Activated CD8-positive, alpha-beta T cell treated with anti-CD3 and anti-CD28 coated beads, Interleukin-2, amount 10 ng/mL, durations not matched to agents 7 days and 5 days (primary cell): Measurements from ENCODE around the gene FMN2. TPM values are rescaled to one million over a fixed set of nuclear protein-coding genes. Genes with fewer than 3 reads are reported as not detected.

Experiments
- ATAC-seq: fragments of 150-1000 bp; cut with Tn5 transposase; one replicate; pipeline ENCODE4 v1.10.0; 2021; ENCODE audit warnings: moderate library complexity
- CTCF ChIA-PET: fragments of 350-600 bp; sonication (Branson Sonifier 250); formaldehyde crosslinking; loops from one replicate; lab custom pipeline; 2021; ENCODE audit warnings: antibody characterized with exemption; lab: Charles Lee
- POLR2A ChIA-PET: fragments of 350-600 bp; sonication (Branson Sonifier 250); formaldehyde crosslinking; loops from one replicate; lab custom pipeline; 2021; ENCODE audit warnings: antibody characterized with exemption; lab: Charles Lee
- DNase-seq: peaks from one replicate; pipeline ENCODE4 v3.0.0-alpha.2; 2020
- H3K27ac Mint-ChIP-seq: one replicate; pipeline ENCODE4 v1.8.0; 2021; ENCODE audit warnings: mild to moderate bottlenecking, mixed read lengths
- H3K27me3 Mint-ChIP-seq: one replicate; pipeline ENCODE4 v1.8.0; 2021; ENCODE audit warnings: low read depth, mixed read lengths
- H3K36me3 Mint-ChIP-seq: one replicate; pipeline ENCODE4 v1.8.0; 2021; ENCODE audit warnings: low read depth, mixed read lengths
- H3K4me1 Mint-ChIP-seq: one replicate; pipeline ENCODE4 v1.8.0; 2021; ENCODE audit warnings: low read depth, mixed read lengths
- H3K4me3 Mint-ChIP-seq: one replicate; pipeline ENCODE4 v1.8.0; 2021; ENCODE audit warnings: mild to moderate bottlenecking, mixed read lengths
- H3K9me3 Mint-ChIP-seq: one replicate; pipeline ENCODE4 v1.8.0; 2022; ENCODE audit warnings: mixed read lengths; ENCODE audit not compliant: insufficient read depth
- total RNA-seq, 2 experiments: library from RNA; stranded (reverse); gene quantifications; one replicate each; pipeline ENCODE4 v1.2.3, GENCODE V29; 2021

The FMN2 gene
- total RNA-seq, 2 experiments from 2014 or later = not detected

DNA sequence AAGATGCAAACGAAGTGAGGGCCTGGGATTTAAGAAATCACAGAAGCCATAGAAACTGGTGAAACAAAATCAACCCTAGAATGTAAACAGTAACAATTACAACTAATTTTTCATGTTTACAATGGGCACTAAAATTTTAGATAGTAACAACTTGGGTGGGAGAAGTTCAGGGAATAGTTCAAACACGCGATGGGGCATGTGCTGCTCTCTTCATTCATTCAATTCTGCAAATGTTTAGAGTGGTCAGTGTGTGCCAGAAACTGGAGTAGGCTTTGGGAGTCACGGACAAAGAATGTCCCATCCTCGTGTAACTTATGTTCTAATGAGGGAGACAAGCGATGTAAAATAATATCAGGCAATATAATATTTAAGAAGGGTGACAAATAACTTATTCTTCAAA is 386.9 kb downstream of the FMN2 start:
- no peaks in the 10 kb centered on the region for H3K4me1 Mint-ChIP-seq
- no peaks in the 10 kb centered on the region for H3K36me3 Mint-ChIP-seq
- H3K27me3 Mint-ChIP-seq = no peaks in the 10 kb centered on the region
- ATAC-seq (no peak), DNase-seq (no peak)
- H3K9me3 Mint-ChIP-seq = no peaks in the 10 kb centered on the region
- ChIA-PET POLR2A (no interaction called here), CTCF (no interaction called here)
- no peak overlapping the region for H3K27ac Mint-ChIP-seq
- H3K4me3 Mint-ChIP-seq = no peak overlapping the region

DNA sequence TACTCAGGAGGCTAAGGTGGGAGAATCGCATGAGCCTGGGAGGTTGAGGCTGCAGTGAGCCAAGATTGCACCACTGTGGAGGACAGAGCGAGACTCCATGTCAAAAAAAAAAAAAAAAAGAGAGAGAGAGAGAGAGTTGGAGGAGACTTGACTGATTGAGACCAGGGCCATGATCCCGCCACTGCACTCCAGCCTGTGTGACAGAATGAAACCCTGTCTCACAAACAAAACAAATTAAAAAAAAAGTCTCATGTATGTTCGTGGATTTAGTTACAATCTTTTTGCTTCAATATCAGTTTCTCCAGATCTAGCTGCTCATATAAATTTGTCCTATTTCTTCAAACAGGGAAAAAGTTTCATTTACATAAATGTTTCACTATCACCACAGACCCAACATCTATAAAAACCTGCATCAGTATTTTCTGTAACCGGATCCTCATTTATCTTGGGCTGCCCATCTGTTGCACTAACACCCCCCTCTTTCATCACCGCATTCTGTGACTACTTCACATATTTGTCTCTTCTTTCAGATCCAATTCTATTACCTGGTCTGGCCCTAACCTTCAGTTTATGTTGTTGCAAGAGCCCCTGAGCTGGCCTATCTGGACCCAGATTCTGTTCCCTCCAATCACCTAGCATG is 393.2 kb downstream of the FMN2 start:
- CTCF ChIA-PET = no interaction called here
- no peaks in the 10 kb centered on the region for H3K36me3 Mint-ChIP-seq
- H3K9me3 Mint-ChIP-seq = no peaks in the 10 kb centered on the region
- H3K27me3 Mint-ChIP-seq = no peaks in the 10 kb centered on the region
- H3K4me1 Mint-ChIP-seq = no peaks in the 10 kb centered on the region
- POLR2A ChIA-PET = no interaction called here
- ATAC-seq = no peak
- DNase-seq = no peak
- H3K27ac Mint-ChIP-seq = no peak overlapping the region
- H3K4me3 Mint-ChIP-seq = no peak overlapping the region

DNA sequence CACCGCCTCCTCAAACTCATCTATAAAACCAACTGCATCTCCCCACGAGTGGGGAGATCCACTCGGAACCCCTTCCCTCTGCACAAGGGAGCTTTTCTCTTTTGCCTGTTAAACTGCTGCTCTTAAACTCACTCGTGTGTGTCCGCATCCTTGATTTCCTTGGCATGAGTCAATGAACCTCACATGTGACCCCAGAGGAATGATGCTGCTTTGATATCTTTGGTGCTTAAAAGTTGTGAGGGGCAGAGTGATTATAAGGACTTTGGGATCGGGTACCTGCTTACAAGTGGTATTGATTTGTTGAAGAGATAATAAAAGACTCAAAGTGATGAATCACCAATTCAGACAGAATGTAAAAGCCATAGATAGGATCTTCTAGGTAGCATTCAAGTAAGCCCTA is 394.9 kb downstream of the FMN2 start:
- ChIA-PET POLR2A (no interaction called here), CTCF (no interaction called here)
- Mint-ChIP-seq H3K4me3 (no peak overlapping the region), H3K4me1 (no peaks in the 10 kb centered on the region), H3K27me3 (no peaks in the 10 kb centered on the region), H3K9me3 (no peaks in the 10 kb centered on the region), H3K27ac (no peak overlapping the region), H3K36me3 (no peaks in the 10 kb centered on the region)
- DNase-seq (no peak), ATAC-seq (no peak)

DNA sequence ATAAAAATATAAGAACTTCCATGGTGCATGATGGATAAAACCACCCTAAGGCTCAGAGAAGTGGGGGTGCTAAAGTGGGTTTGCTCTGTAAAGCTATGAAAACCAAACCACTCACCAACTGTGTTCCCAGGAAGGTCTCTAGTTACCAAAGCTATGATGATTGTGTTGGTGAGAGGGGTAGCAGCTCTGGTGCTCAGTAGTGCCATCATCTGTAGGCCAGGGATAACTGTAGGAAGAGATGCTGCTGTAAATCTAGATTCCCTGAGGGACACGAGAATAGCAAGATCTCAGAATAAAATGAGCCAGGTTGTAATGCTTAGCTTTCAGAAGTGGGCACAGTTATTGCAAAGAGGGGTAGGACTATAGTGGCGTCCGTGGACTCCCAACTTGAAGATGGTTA is 395.8 kb downstream of the FMN2 start:
- no peaks in the 10 kb centered on the region for H3K9me3 Mint-ChIP-seq
- ChIA-PET POLR2A (no interaction called here), CTCF (no interaction called here)
- ATAC-seq (no peak), DNase-seq (no peak)
- no peaks in the 10 kb centered on the region for H3K36me3 Mint-ChIP-seq
- no peaks in the 10 kb centered on the region for H3K4me1 Mint-ChIP-seq
- H3K27ac Mint-ChIP-seq = no peak overlapping the region
- H3K27me3 Mint-ChIP-seq = no peaks in the 10 kb centered on the region
- H3K4me3 Mint-ChIP-seq = no peak overlapping the region

DNA sequence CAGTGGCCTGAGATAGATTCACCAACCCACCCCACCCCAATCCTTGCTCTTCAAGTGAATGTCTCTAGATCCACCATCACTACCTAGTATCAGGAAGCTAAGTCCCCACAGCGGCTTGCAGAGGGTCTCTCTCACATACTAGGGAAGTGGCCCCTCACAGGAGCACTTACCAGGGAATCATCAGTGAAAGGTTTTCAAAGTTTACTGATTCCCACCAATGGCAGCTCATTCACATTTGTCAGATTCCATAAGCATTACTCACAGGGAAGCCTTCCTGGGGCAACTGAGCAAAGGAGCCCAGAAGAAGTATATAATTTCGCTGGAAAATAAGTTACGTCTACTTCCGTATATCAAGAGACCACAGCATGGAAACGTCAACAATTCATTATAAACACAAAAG is 399.5 kb downstream of the FMN2 start:
- Mint-ChIP-seq H3K27me3 (no peaks in the 10 kb centered on the region), H3K36me3 (no peaks in the 10 kb centered on the region), H3K27ac (no peak overlapping the region), H3K9me3 (no peaks in the 10 kb centered on the region), H3K4me1 (no peaks in the 10 kb centered on the region), H3K4me3 (no peak overlapping the region)
- CTCF ChIA-PET = no interaction called here
- DNase-seq = no peak
- ATAC-seq = no peak
- POLR2A ChIA-PET = no interaction called here

DNA sequence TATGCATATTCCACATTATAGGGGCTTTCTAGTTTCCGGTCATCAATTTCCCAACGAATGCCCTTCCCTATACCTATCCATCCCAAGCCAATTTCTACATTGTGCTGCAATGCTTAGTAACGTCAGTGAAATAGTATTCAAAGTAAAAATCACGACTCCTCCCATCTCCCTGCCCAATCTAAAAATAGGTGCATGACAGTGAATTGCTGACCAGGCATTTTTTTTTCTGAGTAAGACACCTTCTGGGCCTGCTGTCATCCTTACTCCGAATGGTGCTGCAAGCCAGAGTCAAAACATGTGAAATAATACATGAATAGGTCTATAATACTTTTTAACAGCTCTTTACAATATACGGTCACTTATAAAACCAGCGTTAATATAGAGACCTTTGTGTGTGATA is 400.1 kb downstream of the FMN2 start:
- Mint-ChIP-seq H3K27ac (no peak overlapping the region), H3K27me3 (no peaks in the 10 kb centered on the region), H3K4me1 (no peaks in the 10 kb centered on the region), H3K9me3 (no peaks in the 10 kb centered on the region), H3K36me3 (no peaks in the 10 kb centered on the region), H3K4me3 (no peak overlapping the region)
- DNase-seq = no peak
- POLR2A ChIA-PET = no interaction called here
- CTCF ChIA-PET = no interaction called here
- no peak for ATAC-seq

DNA sequence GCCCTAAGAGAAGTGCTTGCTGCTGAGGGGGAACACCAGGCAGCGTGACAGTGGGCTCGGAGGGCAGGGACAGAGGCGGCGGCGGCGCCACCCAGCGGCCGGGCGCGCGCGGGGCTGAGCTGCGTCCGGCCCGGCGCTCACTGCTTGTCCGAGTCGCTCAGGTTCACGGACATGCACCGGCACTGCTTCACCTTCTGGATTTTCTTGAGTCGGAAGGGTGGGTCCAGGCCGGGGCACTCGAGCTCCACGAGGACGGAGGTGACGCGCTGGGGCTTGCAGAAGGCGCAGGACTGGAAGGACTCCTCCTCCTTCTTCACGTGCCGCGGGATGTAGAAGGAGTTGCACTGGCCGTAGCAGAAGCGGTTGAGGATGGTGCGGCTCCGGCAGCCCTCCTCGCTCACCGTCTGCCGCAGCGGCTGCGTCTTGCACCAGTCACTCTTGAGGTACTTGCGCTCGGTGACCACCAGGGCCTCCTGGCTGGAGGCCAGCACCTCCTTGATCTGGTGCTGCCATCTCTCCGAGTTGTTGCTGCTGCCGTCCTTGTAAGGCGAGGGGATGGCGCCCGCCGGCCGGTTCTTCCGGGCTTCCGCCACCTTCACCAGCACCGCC is 401.3 kb downstream of the FMN2 start:
- no peaks in the 10 kb centered on the region for H3K27me3 Mint-ChIP-seq
- H3K27ac Mint-ChIP-seq = no peak overlapping the region
- DNase-seq = no peak
- ChIA-PET POLR2A (no interaction called here), CTCF (no interaction called here)
- H3K4me1 Mint-ChIP-seq = no peaks in the 10 kb centered on the region
- no peaks in the 10 kb centered on the region for H3K36me3 Mint-ChIP-seq
- H3K9me3 Mint-ChIP-seq = peaks cover 4% of the 10 kb centered on the region
- ATAC-seq = no peak
- no peak overlapping the region for H3K4me3 Mint-ChIP-seq

DNA sequence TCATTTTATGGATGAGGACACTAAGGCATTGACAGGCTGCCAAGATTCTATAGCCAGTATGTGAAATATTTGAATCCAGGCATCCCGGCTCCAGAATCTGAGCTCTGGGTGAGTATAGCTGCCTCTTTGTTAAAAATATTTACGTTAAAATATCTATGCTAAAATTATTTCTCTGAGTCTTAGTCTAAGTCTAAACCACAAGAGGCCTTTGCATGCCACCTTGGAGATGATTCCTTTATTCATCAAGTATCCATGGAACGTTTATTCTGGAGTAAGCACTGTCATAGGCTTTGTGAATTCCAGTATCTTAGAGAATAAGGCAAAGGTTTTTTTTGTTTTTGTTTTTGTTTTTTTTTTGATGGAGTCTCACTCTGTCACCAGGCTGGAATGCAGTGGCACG is 403.9 kb downstream of the FMN2 start:
- Mint-ChIP-seq H3K4me1 (peaks cover 3% of the 10 kb centered on the region), H3K36me3 (no peaks in the 10 kb centered on the region), H3K9me3 (peaks cover 9% of the 10 kb centered on the region), H3K27me3 (no peaks in the 10 kb centered on the region), H3K27ac (no peak overlapping the region), H3K4me3 (no peak overlapping the region)
- ChIA-PET POLR2A (no interaction called here), CTCF (no interaction called here)
- no peak for DNase-seq
- no peak for ATAC-seq

DNA sequence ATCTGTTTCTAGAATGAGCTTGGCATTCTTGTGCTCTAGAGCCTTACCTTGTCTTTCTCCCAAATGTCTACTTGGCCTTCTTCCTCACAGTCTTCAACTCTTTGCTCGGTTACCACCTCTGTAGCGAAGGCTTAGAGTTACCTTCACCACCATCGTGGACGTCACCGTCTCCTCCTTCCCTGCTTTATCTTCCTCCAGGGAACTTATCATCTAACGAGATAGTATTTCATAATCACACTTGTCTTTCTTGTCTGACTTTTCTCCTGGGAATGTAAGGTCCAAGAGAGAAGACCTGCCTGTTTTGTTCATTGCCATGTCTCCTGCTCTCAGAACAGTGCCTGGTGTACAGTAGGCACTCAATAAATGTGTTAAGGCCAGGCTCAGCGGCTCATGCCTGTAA is 404.7 kb downstream of the FMN2 start:
- Mint-ChIP-seq H3K4me1 (peaks cover 3% of the 10 kb centered on the region), H3K4me3 (no peak overlapping the region), H3K27me3 (no peaks in the 10 kb centered on the region), H3K27ac (no peak overlapping the region), H3K36me3 (no peaks in the 10 kb centered on the region), H3K9me3 (peaks cover 9% of the 10 kb centered on the region)
- ATAC-seq (no peak), DNase-seq (no peak)
- ChIA-PET CTCF (no interaction called here), POLR2A (no interaction called here)

DNA sequence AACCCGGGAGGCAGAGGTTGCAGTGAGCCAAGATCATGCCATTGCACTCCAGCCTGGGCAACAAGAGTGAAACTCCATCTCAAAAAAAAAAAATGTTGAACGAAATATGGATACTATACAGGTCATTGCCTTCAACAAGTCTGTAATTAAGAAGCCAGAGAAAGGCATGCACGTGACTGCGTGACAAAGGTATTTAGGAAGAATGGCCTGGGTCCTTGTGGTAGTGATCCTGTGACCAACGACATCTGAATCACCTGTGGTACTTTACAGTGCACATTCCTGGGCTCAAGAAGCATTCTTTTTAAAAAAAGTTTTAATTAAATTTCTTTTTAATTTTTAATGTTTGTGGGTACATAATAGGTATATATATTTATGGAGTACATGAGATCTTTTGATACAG is 405.3 kb downstream of the FMN2 start:
- H3K9me3 Mint-ChIP-seq = peaks cover 9% of the 10 kb centered on the region
- ATAC-seq = no peak
- H3K36me3 Mint-ChIP-seq = no peaks in the 10 kb centered on the region
- DNase-seq = no peak
- ChIA-PET POLR2A (no interaction called here), CTCF (no interaction called here)
- H3K4me1 Mint-ChIP-seq = peaks cover 3% of the 10 kb centered on the region
- H3K27me3 Mint-ChIP-seq = no peaks in the 10 kb centered on the region
- no peak overlapping the region for H3K4me3 Mint-ChIP-seq
- no peak overlapping the region for H3K27ac Mint-ChIP-seq

DNA sequence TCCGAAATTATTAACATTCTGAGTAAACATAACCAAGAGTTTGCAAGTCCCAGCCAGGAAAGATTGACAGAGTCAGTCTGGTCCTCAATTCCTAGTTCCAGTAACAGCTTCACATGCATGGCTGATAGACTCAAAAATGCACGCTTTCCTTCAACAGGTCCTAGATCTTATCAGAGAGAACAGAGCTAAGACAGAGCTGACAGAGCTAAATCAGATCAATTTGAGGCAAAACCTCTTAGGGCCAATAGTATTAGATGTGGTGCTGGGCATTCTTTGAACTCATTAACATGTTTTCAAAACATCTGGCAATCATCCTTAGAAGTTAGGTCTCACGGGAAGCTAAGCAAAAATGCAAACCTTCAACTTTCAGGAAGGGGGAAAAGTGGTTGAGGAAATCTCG is 406.2 kb downstream of the FMN2 start:
- POLR2A ChIA-PET = no interaction called here
- Mint-ChIP-seq H3K9me3 (peaks cover 9% of the 10 kb centered on the region), H3K4me1 (peaks cover 3% of the 10 kb centered on the region), H3K27me3 (no peaks in the 10 kb centered on the region), H3K27ac (no peak overlapping the region), H3K36me3 (no peaks in the 10 kb centered on the region), H3K4me3 (no peak overlapping the region)
- CTCF ChIA-PET = interaction anchor here (0.7 kb wide), 1 partner anchor 742 kb away, joined by 3 read pairs; no protein-coding TSS in a partner anchor
- ATAC-seq (no peak), DNase-seq (no peak)

DNA sequence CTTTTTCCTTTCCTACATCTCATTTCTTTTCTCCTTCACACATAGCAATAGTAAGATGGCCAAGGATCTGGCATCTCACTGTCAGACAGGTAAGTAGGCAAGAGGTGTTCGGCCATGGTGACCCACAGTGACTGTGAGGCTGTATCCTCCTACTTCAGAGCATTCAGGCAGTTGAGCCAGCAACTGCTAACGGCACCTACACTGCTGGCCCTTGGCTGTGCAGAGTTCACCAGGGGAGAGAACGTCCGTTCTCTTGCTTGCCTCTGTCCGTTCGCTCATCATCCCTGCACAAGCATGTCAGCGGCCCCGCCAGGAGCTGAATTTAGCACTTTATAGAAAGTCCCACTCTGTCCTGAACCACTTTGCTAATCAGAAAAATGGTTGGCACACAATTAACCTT is 406.7 kb downstream of the FMN2 start:
- Mint-ChIP-seq H3K36me3 (no peaks in the 10 kb centered on the region), H3K4me1 (peaks cover 3% of the 10 kb centered on the region), H3K27ac (no peak overlapping the region), H3K9me3 (peaks cover 9% of the 10 kb centered on the region), H3K4me3 (no peak overlapping the region), H3K27me3 (no peaks in the 10 kb centered on the region)
- ATAC-seq = no peak
- DNase-seq = no peak
- CTCF ChIA-PET = no interaction called here
- POLR2A ChIA-PET = no interaction called here

DNA sequence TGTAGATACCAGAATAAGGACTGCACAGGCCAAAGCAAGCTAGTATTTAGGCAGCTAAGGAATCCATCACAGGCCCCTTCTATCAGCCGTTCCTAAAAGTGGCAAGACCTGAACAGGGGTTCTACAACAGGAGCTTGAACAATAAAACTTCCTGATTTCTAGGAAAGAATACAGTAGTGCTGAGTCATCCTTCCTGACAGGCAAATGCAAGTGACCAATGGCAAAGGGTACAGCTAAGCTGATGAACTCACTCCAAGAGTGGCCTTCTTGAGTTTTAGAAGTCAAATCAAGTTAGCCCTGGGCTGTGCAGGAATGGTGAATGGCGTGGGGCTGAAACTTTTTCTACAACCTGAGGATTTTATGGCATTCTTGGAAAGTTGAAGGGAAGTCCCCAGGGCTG is 407.3 kb downstream of the FMN2 start:
- no peak for DNase-seq
- ATAC-seq = no peak
- Mint-ChIP-seq H3K9me3 (peaks cover 9% of the 10 kb centered on the region), H3K36me3 (no peaks in the 10 kb centered on the region), H3K27me3 (no peaks in the 10 kb centered on the region), H3K27ac (no peak overlapping the region), H3K4me3 (no peak overlapping the region), H3K4me1 (peaks cover 3% of the 10 kb centered on the region)
- CTCF ChIA-PET = no interaction called here
- POLR2A ChIA-PET = no interaction called here
